Endothelial cell of umbilical vein (primary cell): Measurements from ENCODE around the gene LGR6. TPM values are rescaled to one million over a fixed set of nuclear protein-coding genes. Genes with fewer than 3 reads are reported as not detected.

Source experiments
- BruUV-seq: library from RNA; stranded (reverse); fragments of 400-500 nt; replicated peaks from 2 replicates; lab custom pipeline; 2021; lab: Mats Ljungman, UMichigan
- CTCF ChIA-PET: fragments of 300-600, 350-600 bp; sonication (Branson Sonifier 250); formaldehyde crosslinking; loops from one replicate; lab custom pipeline; 2021; ENCODE audit warnings: antibody characterized with exemption, inconsistent platforms; lab: Charles Lee
- POLR2A ChIA-PET: fragments of 300-600, 350-600 bp; sonication (Branson Sonifier 250); formaldehyde crosslinking; loops from one replicate; lab custom pipeline; 2021; ENCODE audit warnings: antibody characterized with exemption, inconsistent platforms; lab: Charles Lee
- DNase-seq: peaks from one replicate; pipeline ENCODE4 v3.0.0-alpha.2; 2011; ENCODE audit warnings: low read depth, low spot score
- FAIRE-seq: peaks from 2 replicates; lab custom pipeline; 2011; peaks lifted over from hg19 to GRCh38; lab: Jason Lieb, UNC
- H2AFZ ChIP-seq: 2 replicates; pipeline ENCODE4 v1.6.0; 2012; ENCODE audit warnings: low read depth, low read length, control low read depth, inconsistent platforms
- H3K27ac ChIP-seq: 2 replicates; pipeline ENCODE4 v1.5.1; 2011; ENCODE audit warnings: low read depth, mild to moderate bottlenecking, control low read depth, low read length, moderate library complexity; ENCODE audit not compliant: insufficient read depth
- H3K27me3 ChIP-seq, 2 experiments: 2 replicates each; pipeline versions ENCODE4 v1.6.0 to v1.6.1; 2011; ENCODE audit warnings: low read length in 2 of 2, mixed read lengths in 1 of 2; ENCODE audit not compliant: control insufficient read depth in 2 of 2, insufficient read depth in 2 of 2
- H3K36me3 ChIP-seq, 2 experiments: 2 replicates in 1 of 2; 3 replicates in 1 of 2; pipeline ENCODE4 v1.5.1; 2011; ENCODE audit warnings: low read length in 2 of 2, mild to moderate bottlenecking in 1 of 2, moderate library complexity in 1 of 2; ENCODE audit not compliant: control insufficient read depth in 2 of 2, insufficient read depth in 2 of 2; ENCODE audit errors: extremely low read depth in 1 of 2
- H3K4me1 ChIP-seq: 3 replicates; pipeline ENCODE4 v1.5.1; 2011; ENCODE audit warnings: mild to moderate bottlenecking, low read length; ENCODE audit not compliant: control insufficient read depth, insufficient read depth; ENCODE audit errors: extremely low read depth
- H3K4me2 ChIP-seq: 2 replicates; pipeline ENCODE4 v1.6.1; 2011; ENCODE audit warnings: low read length, control low read depth, mixed read lengths; ENCODE audit not compliant: insufficient read depth
- H3K4me3 ChIP-seq, 3 experiments: fragments of 200-600 bp in 1 of 3; sonication (generic), shearing (Covaris generic) in 1 of 3; replicated peaks in 1 of 3; 2 replicates each; pipeline ENCODE4 v1.5.1; 2011 to 2016; ENCODE audit warnings: control low read depth in 3 of 3, low read length in 3 of 3, mild to moderate bottlenecking in 2 of 3, inconsistent platforms in 1 of 3, low read depth in 1 of 3, moderate library complexity in 1 of 3; ENCODE audit not compliant: insufficient read depth in 1 of 3
- H3K79me2 ChIP-seq: 2 replicates; pipeline ENCODE4 v1.6.0; 2012; ENCODE audit warnings: low read length, inconsistent platforms; ENCODE audit not compliant: control insufficient read depth, insufficient read depth
- H3K9ac ChIP-seq: replicated peaks from 2 replicates; pipeline ENCODE3; 2011; ENCODE audit warnings: low read length, control low read depth; ENCODE audit not compliant: insufficient read depth; ENCODE audit errors: extremely low read depth
- H3K9me1 ChIP-seq: replicated peaks from 3 replicates; pipeline ENCODE4 v1.6.0; 2011; ENCODE audit warnings: mild to moderate bottlenecking, low read length; ENCODE audit not compliant: control insufficient read depth, insufficient read depth; ENCODE audit errors: extremely low read depth
- H3K9me3 ChIP-seq: replicated peaks from 2 replicates; pipeline ENCODE4 v1.5.1; 2012; ENCODE audit warnings: low read length, inconsistent platforms; ENCODE audit not compliant: control insufficient read depth, insufficient read depth
- H4K20me1 ChIP-seq: replicated peaks from 2 replicates; pipeline ENCODE3; 2011; ENCODE audit warnings: mild to moderate bottlenecking, low read length; ENCODE audit not compliant: control insufficient read depth, insufficient read depth; ENCODE audit errors: extremely low read depth
- EZH2 ChIP-seq: IDR thresholded peaks from 2 replicates; pipeline ENCODE4 v1.6.1; 2012; ENCODE audit warnings: borderline replicate concordance, low read depth, mild to moderate bottlenecking, moderate library complexity, low read length, inconsistent platforms; ENCODE audit not compliant: severe bottlenecking
- FOS ChIP-seq: IDR thresholded peaks from 2 replicates; pipeline ENCODE4 v1.6.1; 2011; ENCODE audit warnings: mild to moderate bottlenecking, low read length, moderate library complexity, borderline replicate concordance; ENCODE audit not compliant: insufficient read depth
- GATA2 ChIP-seq: IDR thresholded peaks from 2 replicates; pipeline ENCODE4 v1.7.0; 2011; ENCODE audit warnings: low read depth, mild to moderate bottlenecking, moderate library complexity, mixed read lengths, low read length; ENCODE audit not compliant: insufficient read length, insufficient read depth
- JUN ChIP-seq: IDR thresholded peaks from 2 replicates; pipeline ENCODE4 v1.6.1; 2011; ENCODE audit warnings: borderline replicate concordance, low read depth; ENCODE audit not compliant: insufficient read length, insufficient read depth
- MYC ChIP-seq: IDR thresholded peaks from one replicate; pipeline ENCODE4 v1.6.1; 2011; ENCODE audit warnings: mild to moderate bottlenecking, low read depth, low read length
- POLR2A ChIP-seq: IDR thresholded peaks from 2 replicates; pipeline ENCODE4 v1.6.1; 2012; ENCODE audit warnings: low read depth, mild to moderate bottlenecking, control low read depth, low read length
- POLR2AphosphoS5 ChIP-seq: IDR thresholded peaks from 2 replicates; pipeline ENCODE4 v1.6.1; 2012; ENCODE audit warnings: low read depth, mild to moderate bottlenecking, control low read depth, low read length, moderate library complexity; ENCODE audit not compliant: insufficient read depth
- dilution Hi-C: fragments of 300-500 bp; cut with MboI; formaldehyde crosslinking; loops from one replicate; pipeline ENCODE4 v1.15.0; 2019; ENCODE audit warnings: low sequenced_read_pairs; ENCODE audit not compliant: extremely low pct_ligation_motif_present
- intact Hi-C: fragments of 100-400 bp; cut with micrococcal nuclease; formaldehyde crosslinking; loops from one replicate; pipeline ENCODE4 v1.10.0; 2022
- polyA plus RNA-seq, 4 experiments: library from polyadenylated mRNA; depleted of rRNA in 3 of 4; stranded (reverse) in 3 of 4; unstranded in 1 of 4; fragments of >200 nt; gene quantifications; 2 replicates each; pipeline versions ENCODE4 v1.2.1 to v1.2.3, GENCODE V29; 2011 to 2012; ENCODE audit warnings: missing spikeins in 1 of 4
- total RNA-seq: library from RNA; stranded (reverse); gene quantifications from 2 replicates; pipeline ENCODE4 v1.2.3, GENCODE V29; 2021
- TF ChIP-seq, protein P1 (sequence below), 2 donors: IDR thresholded peaks; 1 replicate in 1 of 2; 2 replicates in 1 of 2; pipeline ENCODE4 v1.5.1; 2011; ENCODE audit warnings: low read length in 2 of 2, mild to moderate bottlenecking in 2 of 2, moderate library complexity in 2 of 2, control low read depth in 1 of 2, inconsistent platforms in 1 of 2, low read depth in 1 of 2; ENCODE audit not compliant: insufficient read depth in 1 of 2; ENCODE audit errors: extremely low read depth in 1 of 2
- TF ChIP-seq, protein P2 (sequence below): IDR thresholded peaks from 2 replicates; pipeline ENCODE4 v1.6.1; 2011; ENCODE audit not compliant: insufficient read depth, insufficient read length

The LGR6 gene
- total and polyA plus RNA-seq, 2 donors (not counting 3 experiments of a cell fraction or from before 2014, with no cell fraction given): not detected

GRCh38 chr1:202224453-202224852 is 30.9 kb downstream of the LGR6 start:
- Histone ChIP-seq H3K27me3 (peaks cover 4 to 14% of the 10 kb centered on the region in 2 experiments), H3K79me2 (no peaks in the 10 kb centered on the region), H3K4me3 (no peak overlapping the region), H2AFZ (no peak overlapping the region), H3K9me3 (no peaks in the 10 kb centered on the region), H4K20me1 (no peaks in the 10 kb centered on the region), H3K9ac (no peak overlapping the region), H3K4me1 (no peaks in the 10 kb centered on the region), H3K9me1 (no peaks in the 10 kb centered on the region), H3K4me2 (no peak overlapping the region), H3K36me3 (no peaks in the 10 kb centered on the region), H3K27ac (no peak overlapping the region)
- FAIRE-seq: no peak
- dilution Hi-C loops (loop anchor here (25.0 kb wide), 1 partner anchor 88 kb away; no protein-coding TSS in a partner anchor), intact Hi-C loops (no loop called here)
- POLR2A ChIA-PET: no interaction called here
- no peak for DNase-seq
- CTCF ChIA-PET: interaction anchor here (2.4 to 4.5 kb wide), 3 partner anchors 11 to 92 kb away, joined by 8 to 22 read pairs (median 11); partner anchors contain the start of gene LGR6
- no TSS peak for BruUV-seq
- TF ChIP-seq GATA2 (no peak), POLR2A (no peak), FOS (no peak), MYC (no peak), EZH2 (no peak), POLR2AphosphoS5 (no peak), JUN (no peak)
- TF ChIP-seq, protein P1, sequence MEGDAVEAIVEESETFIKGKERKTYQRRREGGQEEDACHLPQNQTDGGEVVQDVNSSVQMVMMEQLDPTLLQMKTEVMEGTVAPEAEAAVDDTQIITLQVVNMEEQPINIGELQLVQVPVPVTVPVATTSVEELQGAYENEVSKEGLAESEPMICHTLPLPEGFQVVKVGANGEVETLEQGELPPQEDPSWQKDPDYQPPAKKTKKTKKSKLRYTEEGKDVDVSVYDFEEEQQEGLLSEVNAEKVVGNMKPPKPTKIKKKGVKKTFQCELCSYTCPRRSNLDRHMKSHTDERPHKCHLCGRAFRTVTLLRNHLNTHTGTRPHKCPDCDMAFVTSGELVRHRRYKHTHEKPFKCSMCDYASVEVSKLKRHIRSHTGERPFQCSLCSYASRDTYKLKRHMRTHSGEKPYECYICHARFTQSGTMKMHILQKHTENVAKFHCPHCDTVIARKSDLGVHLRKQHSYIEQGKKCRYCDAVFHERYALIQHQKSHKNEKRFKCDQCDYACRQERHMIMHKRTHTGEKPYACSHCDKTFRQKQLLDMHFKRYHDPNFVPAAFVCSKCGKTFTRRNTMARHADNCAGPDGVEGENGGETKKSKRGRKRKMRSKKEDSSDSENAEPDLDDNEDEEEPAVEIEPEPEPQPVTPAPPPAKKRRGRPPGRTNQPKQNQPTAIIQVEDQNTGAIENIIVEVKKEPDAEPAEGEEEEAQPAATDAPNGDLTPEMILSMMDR (IDR thresholded peaks at IDR 0.05; ENCODE audit: extremely low read depth in 1 of 2, insufficient read depth in 1 of 2, low read depth in 1 of 2, low read length in 2 of 2): no peak
- TF ChIP-seq, protein P2, sequence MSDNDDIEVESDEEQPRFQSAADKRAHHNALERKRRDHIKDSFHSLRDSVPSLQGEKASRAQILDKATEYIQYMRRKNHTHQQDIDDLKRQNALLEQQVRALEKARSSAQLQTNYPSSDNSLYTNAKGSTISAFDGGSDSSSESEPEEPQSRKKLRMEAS: no peak
